HFF-Myc (cell line): ENCODE results near the gene LRPAP1.

Experiments used
- DNase-seq: peaks from one replicate; pipeline ENCODE4 v3.0.0-alpha.2; 2011; ENCODE audit warnings: low read depth; ENCODE audit errors: extremely low read depth
- H3K4me3 ChIP-seq: replicated peaks from 2 replicates; pipeline ENCODE4 v1.5.1; 2011; ENCODE audit warnings: low read depth, mild to moderate bottlenecking, control low read depth, low read length
- TF ChIP-seq, protein P1 (sequence below): IDR thresholded peaks from 2 replicates; pipeline ENCODE4 v1.5.1; 2012; ENCODE audit warnings: mild to moderate bottlenecking, low read depth, low read length, control low read depth; ENCODE audit errors: missing control alignments

The LRPAP1 gene

DNA sequence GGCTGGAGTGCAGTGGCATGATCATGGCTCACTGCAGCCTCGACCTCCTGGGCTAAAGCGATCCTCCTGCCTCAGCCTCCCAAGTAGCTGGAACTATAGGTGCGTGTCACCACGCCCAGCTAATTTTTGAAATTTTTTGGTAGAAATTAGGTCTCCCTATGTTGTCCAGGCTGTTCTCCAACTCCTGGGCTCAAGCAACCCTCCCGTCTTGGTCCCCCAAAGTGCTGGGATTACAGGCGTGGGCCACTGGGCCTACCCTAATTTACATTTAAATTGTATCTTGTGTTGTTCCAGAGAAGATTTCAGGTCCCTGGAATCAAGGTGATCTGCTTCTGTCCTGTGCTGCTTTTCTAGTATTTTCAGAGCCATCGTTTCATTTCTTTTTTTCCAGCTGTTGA is 1.2 kb upstream of the LRPAP1 start:
- no peak for DNase-seq
- TF ChIP-seq, protein P1, sequence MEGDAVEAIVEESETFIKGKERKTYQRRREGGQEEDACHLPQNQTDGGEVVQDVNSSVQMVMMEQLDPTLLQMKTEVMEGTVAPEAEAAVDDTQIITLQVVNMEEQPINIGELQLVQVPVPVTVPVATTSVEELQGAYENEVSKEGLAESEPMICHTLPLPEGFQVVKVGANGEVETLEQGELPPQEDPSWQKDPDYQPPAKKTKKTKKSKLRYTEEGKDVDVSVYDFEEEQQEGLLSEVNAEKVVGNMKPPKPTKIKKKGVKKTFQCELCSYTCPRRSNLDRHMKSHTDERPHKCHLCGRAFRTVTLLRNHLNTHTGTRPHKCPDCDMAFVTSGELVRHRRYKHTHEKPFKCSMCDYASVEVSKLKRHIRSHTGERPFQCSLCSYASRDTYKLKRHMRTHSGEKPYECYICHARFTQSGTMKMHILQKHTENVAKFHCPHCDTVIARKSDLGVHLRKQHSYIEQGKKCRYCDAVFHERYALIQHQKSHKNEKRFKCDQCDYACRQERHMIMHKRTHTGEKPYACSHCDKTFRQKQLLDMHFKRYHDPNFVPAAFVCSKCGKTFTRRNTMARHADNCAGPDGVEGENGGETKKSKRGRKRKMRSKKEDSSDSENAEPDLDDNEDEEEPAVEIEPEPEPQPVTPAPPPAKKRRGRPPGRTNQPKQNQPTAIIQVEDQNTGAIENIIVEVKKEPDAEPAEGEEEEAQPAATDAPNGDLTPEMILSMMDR, result no peak
- no peak overlapping the region for H3K4me3 ChIP-seq

DNA sequence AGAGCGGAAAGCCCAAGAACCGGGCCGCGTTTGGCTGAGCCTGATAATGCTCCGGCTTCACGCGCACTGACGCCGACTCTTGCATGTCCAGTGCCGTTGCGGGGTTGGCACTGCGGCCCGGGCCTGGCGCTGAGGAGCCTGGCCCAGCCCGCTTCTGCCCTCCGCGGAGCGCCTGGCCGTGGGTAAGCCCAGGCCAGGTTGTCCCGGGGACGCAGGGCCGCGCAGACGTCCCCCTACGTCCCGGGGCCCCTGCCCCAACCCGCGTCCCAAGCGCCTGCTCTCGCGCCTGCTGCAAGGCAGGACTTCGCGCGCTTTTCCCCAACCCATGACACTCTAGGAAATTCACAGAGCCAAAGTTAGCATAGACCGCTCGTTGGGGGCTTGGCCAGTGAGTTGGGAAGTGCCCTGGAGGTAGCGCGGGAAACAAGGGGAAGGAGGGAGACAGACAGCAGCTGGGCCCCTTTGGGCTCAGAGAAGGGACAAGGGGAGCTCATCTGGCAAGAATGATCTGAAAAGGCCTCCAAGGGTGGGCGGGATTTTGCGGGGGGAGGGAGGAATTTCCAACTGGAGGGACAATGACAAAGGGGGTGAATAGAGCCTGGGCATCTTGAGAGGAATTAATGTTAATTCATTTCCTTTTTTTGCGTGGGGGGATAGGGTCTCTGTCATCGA is 665 bp upstream of the LRPAP1 start:
- TF ChIP-seq, protein P1, result no peak
- H3K4me3 ChIP-seq, result peak overlapping the region; percentile 73
- DNase-seq, result no peak

DNA sequence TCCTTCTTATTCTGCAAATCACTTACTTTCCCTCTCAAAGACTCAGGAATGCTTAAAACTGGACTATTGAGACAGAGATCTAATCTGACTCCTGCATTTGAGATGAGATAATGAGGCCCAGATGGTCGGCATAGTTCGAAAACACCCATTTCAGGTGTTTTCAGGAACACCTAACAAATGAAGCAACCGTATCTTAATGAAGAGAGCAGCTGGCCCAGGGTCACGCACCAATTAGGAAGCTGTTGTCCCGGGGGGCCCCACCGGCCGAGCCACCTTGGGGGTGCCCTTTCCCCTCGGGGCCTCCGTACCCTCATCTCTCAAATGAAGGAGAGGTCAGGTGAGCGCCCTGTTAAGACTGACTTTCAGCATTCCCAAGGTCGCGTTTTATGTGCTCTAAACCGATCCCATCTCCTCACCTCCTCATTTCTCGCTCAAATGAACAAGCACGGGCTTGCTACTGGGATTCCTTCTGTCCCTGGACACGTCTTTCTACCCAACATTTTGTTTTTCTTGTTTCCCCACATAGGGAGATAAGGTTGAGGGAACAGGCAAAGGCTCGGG is 824 bp downstream of the LRPAP1 start:
- H3K4me3 ChIP-seq, result peak overlapping the region; percentile 73
- no peak for DNase-seq
- TF ChIP-seq, protein P1, result no peak

DNA sequence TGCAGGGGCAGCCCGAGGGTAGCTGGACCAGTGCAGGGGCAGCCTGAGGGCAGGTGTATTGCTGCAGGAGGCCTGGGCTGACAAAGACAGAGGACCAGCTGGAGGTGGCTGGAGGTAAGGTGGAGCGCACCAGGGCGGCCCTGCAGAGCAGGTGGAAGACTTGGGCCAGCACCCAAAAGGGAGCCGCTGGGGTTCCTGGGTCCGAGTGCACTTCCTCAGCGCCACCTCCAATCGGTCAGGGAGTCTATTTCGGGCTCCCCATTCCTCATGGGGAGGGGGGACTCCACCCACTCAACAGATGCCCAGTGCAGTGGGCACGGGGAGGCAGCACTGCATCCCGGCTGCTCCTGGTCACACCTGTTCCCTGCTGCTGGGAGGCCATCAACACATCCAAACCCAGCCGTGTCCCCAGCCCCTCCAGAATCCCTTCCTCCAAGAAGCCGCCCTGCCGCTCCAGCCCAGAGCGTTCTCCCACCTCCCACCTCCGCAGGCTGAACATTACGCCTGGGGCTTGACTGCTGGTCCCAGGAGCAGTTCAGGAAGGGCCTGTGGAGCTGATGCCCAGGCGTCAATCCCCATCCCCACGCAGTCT is 1.5 kb downstream of the LRPAP1 start:
- H3K4me3 ChIP-seq, result peak overlapping the region; percentile 73
- TF ChIP-seq, protein P1, result no peak
- DNase-seq, result no peak

DNA sequence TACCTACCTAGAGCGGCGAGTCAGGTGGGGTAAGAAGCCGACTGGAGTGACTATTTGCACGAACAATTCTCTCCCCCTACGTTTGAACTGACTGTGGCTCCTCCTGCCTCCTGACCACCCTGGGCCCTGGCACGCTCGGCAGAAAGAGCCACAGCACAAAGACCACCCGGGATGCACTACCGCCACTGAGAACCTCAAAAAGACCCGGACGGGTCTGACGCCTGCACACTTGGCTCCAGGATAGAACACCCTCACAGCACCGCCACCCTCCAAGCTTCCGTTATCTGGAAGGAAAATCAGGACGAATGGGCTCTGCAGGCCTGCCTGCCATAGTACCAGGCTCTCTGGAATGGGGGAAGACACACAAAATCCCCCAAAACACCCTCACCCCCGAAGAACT is 2.2 kb downstream of the LRPAP1 start:
- no peak for DNase-seq
- TF ChIP-seq, protein P1, result no peak
- peak overlapping the region; percentile 73 for H3K4me3 ChIP-seq

DNA sequence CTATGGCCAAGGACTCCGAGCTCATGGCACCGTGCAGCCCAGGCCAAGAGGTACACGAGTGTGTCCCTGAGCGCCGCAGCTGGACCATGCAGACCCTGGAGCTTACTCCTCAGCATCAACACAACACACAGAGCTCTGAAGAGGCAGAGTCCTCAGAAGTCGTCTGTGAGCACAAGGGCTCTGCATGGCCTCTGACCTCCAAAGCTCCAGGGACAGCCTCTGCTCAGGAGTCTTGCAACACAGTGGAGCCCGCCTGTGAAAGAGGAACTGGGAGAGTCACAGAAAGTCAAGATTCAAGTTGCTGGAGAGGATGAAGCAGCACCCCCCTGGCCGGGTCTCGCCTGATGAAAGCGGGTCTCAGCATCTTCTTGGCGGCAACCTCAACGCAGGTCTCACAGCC is 2.9 kb downstream of the LRPAP1 start:
- TF ChIP-seq, protein P1, result no peak
- no peak overlapping the region for H3K4me3 ChIP-seq
- DNase-seq, result no peak
